ENCODE results near the gene SHISA9.
"Not testable (repeated sequence)": the region's sequence is repeated elsewhere in the genome, so short reads cannot be mapped to it uniquely, and the experiment has no call there.

Gene SHISA9

DNA sequence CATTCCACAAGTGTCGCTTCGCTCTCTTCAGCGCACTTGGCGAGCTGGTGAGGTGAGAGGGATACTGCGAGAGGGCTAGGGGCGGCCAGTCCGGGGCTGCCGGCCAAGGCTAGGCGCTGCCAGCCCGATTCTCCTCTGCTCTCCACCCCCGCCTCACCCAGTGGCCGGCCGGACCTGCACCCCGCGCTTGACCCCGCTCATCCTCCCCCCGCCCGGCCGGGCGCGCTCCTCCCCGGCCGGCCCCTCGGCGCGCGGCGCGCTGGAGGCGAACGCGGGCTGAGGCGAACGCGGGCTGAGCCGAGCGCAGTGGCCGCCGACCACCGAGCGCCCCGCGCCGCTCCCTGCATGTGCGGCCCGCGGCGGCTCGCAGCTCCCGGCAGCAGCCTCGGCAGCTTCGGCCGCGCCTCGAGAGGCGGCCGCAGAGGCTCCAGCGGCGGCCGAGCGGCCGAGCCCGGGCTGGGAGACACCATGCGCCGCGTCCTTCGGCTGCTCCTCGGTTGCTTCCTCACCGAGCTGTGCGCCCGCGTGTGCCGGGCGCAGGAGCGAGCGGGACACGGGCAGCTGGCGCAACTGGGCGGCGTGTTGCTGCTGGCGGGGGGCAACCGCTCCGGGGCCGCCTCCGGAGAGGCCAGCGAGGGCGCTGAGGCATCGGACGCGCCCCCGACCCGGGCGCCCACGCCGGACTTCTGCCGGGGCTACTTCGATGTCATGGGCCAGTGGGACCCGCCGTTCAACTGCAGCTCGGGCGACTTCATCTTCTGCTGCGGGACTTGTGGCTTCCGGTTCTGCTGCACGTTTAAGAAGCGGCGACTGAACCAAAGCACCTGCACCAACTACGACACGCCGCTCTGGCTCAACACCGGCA is at the start of gene SHISA9:
Gene SHISA9, plus strand, starts transcription at position 2 of the 865 bp plus-strand sequence.
- no peak for DNase-seq (ENCODE audit: low read depth in 2 of 2)

DNA sequence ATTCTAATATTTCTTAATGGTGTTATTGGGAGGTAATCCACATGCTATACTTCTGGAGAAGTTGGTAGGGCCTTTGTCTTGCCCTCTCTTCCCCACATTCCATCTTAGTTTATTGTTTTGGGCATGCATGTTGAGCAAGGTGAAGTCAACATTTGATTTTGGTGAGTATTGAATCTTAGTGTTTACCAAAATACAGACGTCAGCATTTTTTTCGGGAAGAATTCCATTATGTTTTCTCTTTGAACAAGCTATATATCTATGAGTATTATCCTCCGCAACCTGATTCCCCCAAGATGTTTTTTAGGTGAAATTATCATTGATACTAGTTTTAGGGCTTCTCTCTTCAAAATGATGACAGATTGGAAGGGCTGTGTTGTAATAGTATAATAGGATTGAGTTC is 47.4 kb upstream of the SHISA9 start:
- no peak for DNase-seq (ENCODE audit: low read depth in 2 of 2)

- not testable (repeated sequence) for DNase-seq (ENCODE audit: low read depth in 2 of 2)
These were observed 44.0 kb upstream of the SHISA9 start for GRCh38 chr16:12857435-12857834.

DNA sequence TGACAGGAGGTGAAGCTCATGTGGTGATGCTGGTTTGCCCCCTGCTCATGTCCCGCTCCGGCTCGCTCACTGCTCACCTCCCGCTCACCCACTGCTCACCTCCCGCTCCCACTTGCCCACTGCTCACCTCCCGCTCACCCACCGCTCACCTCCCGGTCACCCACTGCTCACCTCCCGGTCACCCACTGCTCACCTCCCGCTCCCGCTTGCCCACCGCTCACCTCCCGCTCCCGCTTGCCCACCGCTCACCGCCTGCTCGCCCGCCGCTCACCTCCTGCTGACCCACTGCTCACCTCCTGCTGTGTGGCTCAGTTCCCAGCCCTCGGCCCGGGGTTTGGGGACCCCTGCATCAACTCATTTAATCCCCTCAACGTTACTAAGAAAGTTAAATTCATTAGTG is 39.1 kb upstream of the SHISA9 start:
- no peak for DNase-seq (ENCODE audit: low read depth in 2 of 2)

GRCh38 chr16:12862941-12863340 is 38.5 kb upstream of the SHISA9 start:
- DNase-seq (ENCODE audit: low read depth in 2 of 2) = no peak

DNA sequence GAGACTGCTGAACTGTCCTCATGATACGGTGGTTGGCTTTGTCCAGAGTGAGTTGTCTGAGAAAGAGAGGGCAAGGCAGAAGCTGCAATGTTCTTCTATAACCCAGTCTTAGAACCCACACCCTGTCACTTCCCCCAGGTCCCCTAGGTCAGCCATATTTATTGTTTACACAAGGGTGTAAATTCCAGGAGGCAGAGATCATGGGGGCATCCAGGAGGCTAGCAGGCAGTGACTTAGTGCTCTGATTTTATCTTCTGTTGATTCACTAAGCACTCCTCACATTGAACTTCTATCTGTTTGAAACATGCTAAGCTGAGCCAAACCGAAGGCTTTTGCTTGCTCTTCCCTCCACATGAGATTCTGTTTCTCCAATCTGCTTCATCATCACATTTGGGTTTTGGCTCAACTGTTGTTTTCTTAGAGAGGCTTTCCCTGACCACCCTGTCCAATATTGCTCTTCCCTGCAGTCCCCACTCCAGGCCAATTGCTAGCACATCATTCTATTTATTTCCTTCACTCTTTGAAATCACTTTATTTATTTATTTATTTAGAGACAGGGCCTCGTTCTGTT is 34.3 kb upstream of the SHISA9 start:
- no peak for DNase-seq (ENCODE audit: low read depth in 2 of 2)

- DNase-seq (ENCODE audit: low read depth in 2 of 2) = no peak
These were observed 33.2 kb upstream of the SHISA9 start for GRCh38 chr16:12868169-12868568.

GRCh38 chr16:12868788-12869187 is 32.6 kb upstream of the SHISA9 start:
- no peak for DNase-seq (ENCODE audit: low read depth in 2 of 2)

DNA sequence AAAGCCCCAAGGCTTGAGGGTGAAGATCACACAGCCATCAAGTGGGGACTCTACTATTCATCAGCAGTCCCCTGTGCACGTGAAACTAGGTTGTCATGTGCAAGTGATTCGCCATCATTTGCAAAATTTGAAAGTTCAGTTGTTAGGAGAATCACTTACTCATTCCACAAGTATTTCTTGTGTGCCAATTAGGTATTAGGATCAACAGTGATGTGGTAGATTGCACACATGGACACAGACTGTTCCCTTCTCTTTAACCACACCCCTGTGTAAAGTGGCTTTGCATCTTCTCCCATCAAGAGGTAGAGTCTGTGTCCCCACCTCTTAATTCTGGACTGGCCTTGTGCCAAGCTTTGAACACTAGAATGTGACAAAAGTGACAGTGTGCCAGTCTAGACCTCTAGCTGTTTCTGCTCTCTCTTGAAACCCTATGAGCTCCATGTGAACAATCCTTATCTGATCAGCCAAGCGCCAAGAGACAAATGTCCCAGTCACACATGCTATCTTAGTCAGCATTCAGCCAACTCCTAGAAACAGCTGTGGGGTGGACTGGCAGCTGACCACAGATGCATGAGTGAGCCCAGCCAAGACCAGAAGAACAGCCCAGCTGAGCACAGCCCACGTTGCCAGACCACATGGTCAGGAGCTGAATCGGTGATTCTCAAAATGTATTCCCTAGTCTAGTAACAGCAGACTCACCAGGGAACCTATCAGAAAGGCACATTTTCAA is 31.5 kb upstream of the SHISA9 start:
- DNase-seq (ENCODE audit: low read depth in 2 of 2) = no peak

DNA sequence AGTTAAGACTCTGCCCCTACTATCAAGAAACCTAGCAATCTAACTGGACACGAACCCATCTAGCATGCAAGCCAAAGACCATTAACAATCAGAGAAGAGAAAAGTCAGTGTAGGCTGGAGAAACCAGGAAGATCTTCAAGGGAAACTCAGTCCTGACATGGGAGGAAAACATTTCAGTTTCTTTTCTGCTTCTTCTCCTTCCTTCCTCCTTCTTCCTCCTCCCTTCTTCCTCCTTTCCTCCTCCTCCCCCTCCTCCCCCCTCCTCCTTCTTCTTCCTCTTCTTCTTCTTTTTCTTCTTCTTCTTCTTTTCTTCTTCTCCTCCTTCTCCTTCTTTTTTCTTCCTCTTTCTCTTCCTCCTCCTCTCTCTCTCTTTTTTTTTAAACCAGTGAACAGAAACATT is 29.6 kb upstream of the SHISA9 start:
- no peak for DNase-seq (ENCODE audit: low read depth in 2 of 2)

GRCh38 chr16:12874186-12874585 is 27.2 kb upstream of the SHISA9 start:
- DNase-seq (ENCODE audit: low read depth in 2 of 2) = no peak

GRCh38 chr16:12876778-12877177 is 24.6 kb upstream of the SHISA9 start:
- DNase-seq (ENCODE audit: low read depth in 2 of 2) = no peak

DNA sequence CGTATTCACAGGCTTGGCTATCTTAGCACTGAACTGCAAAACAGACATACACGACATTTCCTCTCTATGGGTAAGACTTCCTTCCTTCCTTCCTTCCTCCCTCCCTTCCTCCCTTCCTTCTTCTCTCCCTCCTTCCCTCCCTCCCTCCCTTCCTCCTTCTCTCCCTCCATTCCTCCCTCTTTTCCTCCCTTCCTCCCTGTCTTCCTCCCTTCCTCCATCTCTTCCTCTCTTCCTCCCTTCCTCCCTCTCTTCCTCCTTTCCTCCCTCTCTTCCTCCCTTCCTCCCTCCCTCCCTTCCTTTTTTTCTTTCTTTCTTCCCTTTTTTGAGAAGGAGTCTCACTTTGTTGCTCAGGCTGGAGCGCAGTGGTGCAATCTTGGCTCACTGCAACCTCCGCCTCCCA is 22.4 kb upstream of the SHISA9 start:
- no peak for DNase-seq (ENCODE audit: low read depth in 2 of 2)

- DNase-seq (ENCODE audit: low read depth in 2 of 2) = no peak
These were observed 21.6 kb upstream of the SHISA9 start for GRCh38 chr16:12879812-12880211.

GRCh38 chr16:12881182-12881581 is 20.2 kb upstream of the SHISA9 start:
- DNase-seq (ENCODE audit: low read depth in 2 of 2) = no peak

- no peak for DNase-seq (ENCODE audit: low read depth in 2 of 2)
These were observed 19.7 kb upstream of the SHISA9 start for GRCh38 chr16:12881740-12882139.

- DNase-seq (ENCODE audit: low read depth in 2 of 2) = no peak
These were observed 15.7 kb upstream of the SHISA9 start for GRCh38 chr16:12885742-12886141.

- no peak for DNase-seq (ENCODE audit: low read depth in 2 of 2)
These were observed 9.6 kb upstream of the SHISA9 start for GRCh38 chr16:12891836-12892235.

DNA sequence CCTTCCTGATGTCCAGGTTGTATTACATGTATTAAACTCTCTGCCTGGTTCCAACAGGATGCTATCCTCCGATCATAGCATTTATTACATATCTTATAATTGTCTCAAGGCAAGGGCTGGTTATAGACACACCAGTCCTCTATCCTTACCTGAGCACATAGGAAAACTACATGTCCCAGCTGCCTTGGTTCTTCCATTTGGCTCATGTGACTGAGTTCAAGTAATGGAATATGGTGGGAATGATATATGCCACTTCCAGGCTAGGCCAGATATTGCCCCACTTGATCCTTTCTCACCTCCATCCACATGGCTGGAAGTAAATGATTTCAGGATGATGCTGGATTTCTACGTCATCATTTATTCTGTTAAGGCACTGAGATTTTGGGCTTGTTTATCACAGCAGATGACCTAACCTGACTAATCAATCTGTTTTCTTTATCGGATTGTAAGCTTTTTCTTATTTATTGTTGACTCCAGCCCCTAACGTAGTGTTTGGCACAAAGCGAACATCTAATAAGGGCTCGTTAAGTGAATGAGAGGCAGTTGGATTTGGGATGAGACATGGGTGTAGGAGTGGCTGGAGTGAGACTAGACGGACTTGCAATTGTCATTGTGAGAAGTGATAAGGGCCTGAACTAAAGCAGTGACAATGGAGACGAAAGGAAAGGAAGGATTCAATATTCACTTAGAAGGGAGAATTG is 8.2 kb upstream of the SHISA9 start:
- no peak for DNase-seq (ENCODE audit: low read depth in 2 of 2)

DNA sequence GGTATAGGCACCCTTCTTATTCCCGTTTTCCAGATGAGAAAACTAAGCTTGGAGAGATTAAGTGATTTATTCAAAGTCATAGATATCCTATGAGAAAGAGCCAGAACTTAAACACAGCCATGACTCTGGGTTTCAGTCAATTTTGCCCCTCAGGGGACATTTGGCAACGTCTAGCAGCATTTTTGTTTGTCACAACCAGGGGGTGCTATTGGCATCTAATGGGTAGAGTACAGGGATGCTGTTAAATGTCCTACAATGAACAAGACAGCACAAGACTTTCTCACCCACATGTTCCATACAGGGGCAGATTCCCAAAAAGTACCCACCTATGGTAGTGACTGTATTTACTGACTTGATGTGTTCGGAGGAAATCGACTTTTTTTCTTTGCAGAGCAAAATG is 4.8 kb upstream of the SHISA9 start:
- DNase-seq (ENCODE audit: low read depth in 2 of 2) = no peak

DNA sequence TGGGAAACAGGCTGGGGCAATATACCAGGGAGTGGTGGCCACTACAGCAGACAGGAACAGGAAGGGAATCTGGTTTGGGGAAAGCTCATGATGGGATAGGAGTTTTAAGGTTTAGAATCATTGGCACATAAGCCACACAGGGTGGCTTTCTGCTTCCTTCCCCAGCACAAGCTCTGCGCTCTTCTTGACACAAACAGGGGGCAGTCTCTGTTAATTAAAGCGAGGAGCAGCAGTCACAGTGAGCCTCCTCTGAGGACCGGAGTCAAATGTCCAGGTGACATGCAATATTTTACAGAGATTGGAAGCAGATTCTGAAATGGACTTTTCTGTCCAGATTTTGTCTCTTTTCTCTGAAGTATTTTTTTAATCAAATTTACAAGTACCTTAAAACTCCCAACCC is 2.8 kb upstream of the SHISA9 start:
- no peak for DNase-seq (ENCODE audit: low read depth in 2 of 2)

GRCh38 chr16:12899529-12900143 is 1.8 kb upstream of the SHISA9 start:
- DNase-seq (ENCODE audit: low read depth in 2 of 2) = no peak
